Measurements from ENCODE around the gene ETV6.

Gene ETV6

DNA sequence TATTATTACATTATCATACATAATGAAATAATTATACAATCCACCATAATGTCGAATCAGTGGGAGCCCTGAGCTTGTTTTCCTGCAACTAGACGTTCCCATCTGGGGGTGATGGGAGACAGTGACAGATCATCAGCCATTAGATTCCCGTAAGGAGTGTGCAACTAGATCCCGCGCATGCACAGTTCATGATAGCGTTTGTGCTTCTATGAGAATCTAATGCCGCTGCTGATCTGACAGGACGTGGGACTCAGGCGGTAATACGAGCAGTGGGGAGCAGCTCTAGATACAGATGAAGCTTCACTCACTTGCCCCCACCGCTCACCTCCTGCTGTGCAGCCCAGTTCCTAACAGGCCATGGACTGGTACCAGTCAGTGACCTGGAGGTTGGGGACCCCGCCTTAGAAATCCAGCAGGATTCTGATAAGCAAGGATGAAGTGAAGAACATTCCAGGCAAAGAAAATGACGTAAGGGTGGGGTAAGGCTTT is 204.6 kb downstream of the ETV6 start:
- no peak overlapping the region for H3K4me3 Mint-ChIP-seq
- peaks cover 7% of the 10 kb centered on the region for H3K4me1 Mint-ChIP-seq (ENCODE audit: low read depth)
- no peak overlapping the region for H3K27ac Mint-ChIP-seq
- DNase-seq (ENCODE audit: low spot score): no peak
- H3K9me3 Mint-ChIP-seq: no peaks in the 10 kb centered on the region
- peaks cover 25% of the 10 kb centered on the region for H3K36me3 Mint-ChIP-seq (ENCODE audit: low read depth)
- H3K27me3 Mint-ChIP-seq (ENCODE audit: low read depth): no peaks in the 10 kb centered on the region

DNA sequence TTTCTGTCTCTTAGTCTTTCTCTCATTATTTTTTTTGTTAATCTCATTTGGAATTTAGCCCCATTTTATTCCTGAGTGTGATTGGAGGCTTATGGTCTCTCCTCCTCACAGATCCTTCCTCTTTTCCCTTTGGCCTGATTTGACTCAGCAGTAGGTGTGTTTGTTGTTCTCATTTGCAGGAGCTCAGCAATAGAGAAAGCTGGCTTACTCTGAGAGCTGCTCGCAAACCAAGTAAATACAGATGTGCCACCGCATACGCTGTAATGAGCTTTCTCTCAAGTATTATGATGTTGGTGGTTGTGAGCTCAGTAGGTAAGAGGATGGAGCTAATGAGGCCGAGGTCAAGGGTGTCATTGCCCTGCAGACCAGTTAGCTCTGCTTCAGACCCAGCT is 206.5 kb downstream of the ETV6 start:
- no peak overlapping the region for H3K27ac Mint-ChIP-seq
- H3K4me1 Mint-ChIP-seq (ENCODE audit: low read depth): peaks cover 7% of the 10 kb centered on the region
- H3K36me3 Mint-ChIP-seq (ENCODE audit: low read depth): peaks cover 31% of the 10 kb centered on the region
- DNase-seq (ENCODE audit: low spot score): no peak
- no peak overlapping the region for H3K4me3 Mint-ChIP-seq
- no peaks in the 10 kb centered on the region for H3K9me3 Mint-ChIP-seq
- H3K27me3 Mint-ChIP-seq (ENCODE audit: low read depth): no peaks in the 10 kb centered on the region

DNA sequence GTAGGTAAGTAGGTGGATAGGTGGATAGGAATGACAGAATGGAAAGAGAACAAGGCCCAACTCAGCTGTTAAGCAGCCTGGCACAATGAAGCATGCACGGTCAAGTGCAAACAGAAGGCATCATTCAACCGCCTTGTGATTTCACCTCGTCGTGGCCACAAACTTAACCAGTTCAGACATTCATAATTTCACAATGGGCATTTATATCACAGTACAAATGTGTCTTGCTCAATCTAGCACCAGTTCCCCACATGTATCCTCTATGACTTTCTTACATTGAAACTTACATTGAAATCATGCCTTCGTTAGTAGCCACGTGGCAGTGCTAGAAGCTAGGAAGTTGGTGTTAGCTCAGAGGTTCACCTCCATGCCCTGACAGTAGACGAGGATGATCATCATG is 207.5 kb downstream of the ETV6 start:
- peaks cover 7% of the 10 kb centered on the region for H3K4me1 Mint-ChIP-seq (ENCODE audit: low read depth)
- peaks cover 31% of the 10 kb centered on the region for H3K36me3 Mint-ChIP-seq (ENCODE audit: low read depth)

DNA sequence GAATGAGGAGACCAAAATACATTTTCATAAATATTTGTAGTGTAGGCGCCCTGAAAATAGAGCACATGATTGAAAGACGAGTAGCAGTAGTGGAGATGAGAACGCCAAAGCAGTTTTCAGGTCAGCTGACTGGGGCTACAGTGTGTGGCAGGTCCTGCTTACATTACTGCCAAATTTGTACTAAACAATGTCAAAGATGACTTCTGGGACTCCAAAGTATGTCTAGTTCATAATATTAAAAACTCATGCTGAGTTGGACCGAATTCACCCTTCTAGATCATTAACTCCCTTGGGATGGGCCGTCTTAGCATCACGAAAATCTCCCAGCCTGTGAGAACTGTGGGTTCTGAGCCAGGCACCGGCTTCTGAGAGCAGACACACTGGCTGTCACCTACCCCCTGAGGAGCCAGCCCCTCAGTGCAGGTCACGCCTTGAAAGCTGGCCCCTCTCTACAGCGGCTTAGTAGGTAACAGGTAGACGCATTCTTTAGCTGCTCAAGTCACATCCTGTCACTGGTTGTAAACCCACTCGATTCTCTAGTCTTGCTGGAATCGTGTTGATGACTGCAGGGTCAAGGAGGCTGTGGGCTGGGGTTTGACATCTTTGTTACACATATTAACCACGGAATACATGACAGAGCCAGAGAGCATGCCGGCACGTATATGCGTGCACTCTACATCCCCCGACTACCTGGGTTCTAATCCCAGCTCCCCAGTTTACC is 210.4 kb downstream of the ETV6 start:
- no peak overlapping the region for H3K4me3 Mint-ChIP-seq
- H3K4me1 Mint-ChIP-seq (ENCODE audit: low read depth): peaks cover 10% of the 10 kb centered on the region
- H3K27ac Mint-ChIP-seq: no peak overlapping the region
- H3K27me3 Mint-ChIP-seq (ENCODE audit: low read depth): no peaks in the 10 kb centered on the region
- H3K36me3 Mint-ChIP-seq (ENCODE audit: low read depth): peaks cover 42% of the 10 kb centered on the region
- peak; percentile 15 for DNase-seq (ENCODE audit: low spot score)
- peaks cover 5% of the 10 kb centered on the region for H3K9me3 Mint-ChIP-seq

More for the DNA sequence above, 207.5 kb downstream of the ETV6 start:
- no peak overlapping the region for H3K4me3 Mint-ChIP-seq
- no peak for DNase-seq (ENCODE audit: low spot score)
- H3K27ac Mint-ChIP-seq: no peak overlapping the region
- H3K27me3 Mint-ChIP-seq (ENCODE audit: low read depth): no peaks in the 10 kb centered on the region
- H3K9me3 Mint-ChIP-seq: no peaks in the 10 kb centered on the region

DNA sequence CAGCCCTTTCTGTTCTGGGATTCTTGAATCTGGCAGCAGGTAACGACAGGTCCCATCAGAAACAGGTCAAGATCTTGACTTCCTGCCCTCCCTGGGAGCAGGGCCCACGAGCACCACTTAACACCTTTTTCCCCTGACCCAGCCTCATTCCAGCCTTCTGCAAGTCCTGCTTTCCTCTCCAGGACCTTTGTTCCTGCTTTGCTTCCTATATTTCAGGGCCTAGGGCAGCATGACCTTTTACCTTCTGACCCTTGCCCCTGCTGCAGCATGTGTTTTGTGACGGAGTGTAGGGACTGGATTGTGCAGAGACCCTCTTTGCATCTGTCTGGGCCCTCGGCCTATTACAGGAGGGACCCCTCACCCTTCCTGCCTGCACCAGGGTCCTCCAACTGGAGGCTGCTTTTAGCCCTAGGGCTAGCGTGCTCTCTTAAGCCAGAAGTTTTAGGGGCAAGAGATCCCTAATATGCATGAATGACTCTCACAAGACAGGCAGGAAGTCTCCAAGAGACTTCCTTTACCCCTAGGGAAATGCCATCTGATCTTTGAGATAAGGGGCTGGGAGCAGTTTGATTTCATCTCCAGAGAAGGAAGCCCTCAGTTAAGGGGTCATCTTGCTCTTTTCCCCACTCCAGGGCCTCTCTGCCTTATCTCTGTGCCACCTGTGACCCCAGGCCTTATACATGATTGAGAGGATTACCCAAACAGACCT is 211.8 kb downstream of the ETV6 start:
- Mint-ChIP-seq H3K4me3 (no peak overlapping the region), H3K36me3 (ENCODE audit: low read depth) (peaks cover 46% of the 10 kb centered on the region), H3K4me1 (ENCODE audit: low read depth) (peaks cover 2% of the 10 kb centered on the region), H3K9me3 (peaks cover 14% of the 10 kb centered on the region), H3K27ac (no peak overlapping the region), H3K27me3 (ENCODE audit: low read depth) (no peaks in the 10 kb centered on the region)
- no peak for DNase-seq (ENCODE audit: low spot score)

DNA sequence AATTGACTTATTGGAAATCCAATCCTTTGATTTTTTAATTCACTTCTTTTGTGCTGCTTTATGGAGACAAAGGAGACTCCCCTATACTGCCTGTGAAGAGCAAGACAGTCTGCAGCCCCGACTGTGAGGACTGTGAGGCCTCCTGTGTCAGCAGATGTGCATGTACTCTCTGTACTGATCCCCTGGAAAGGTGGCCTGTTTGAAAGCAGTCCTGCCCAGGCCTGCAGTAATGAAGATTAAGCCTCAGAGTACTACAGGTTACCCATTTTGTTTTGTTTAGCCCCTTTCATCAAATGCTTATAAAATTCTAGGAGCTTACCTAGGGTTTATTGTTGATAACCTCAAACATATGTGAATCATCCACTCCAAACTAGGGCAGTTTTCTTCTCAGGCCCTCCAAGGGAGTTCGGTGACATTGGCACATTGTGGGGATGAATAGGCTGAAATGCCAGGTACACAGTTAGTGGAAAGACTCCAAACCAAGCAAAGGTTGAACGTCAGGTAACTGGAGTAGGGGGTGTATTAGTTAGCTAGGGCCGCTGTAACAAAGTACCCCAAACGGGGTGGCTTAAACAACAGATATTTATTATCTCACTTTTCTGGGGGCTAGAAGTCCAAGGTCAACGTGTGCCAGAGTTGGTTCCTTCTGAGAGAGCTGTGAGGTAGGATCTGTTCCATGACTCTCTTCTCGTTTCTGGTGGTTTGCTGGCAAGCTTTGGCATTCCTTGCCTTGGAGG is 212.6 kb downstream of the ETV6 start:
- Mint-ChIP-seq H3K27me3 (ENCODE audit: low read depth) (no peaks in the 10 kb centered on the region), H3K4me1 (ENCODE audit: low read depth) (peaks cover 2% of the 10 kb centered on the region), H3K9me3 (peaks cover 21% of the 10 kb centered on the region), H3K27ac (no peak overlapping the region), H3K4me3 (no peak overlapping the region), H3K36me3 (ENCODE audit: low read depth) (peaks cover 52% of the 10 kb centered on the region)
- DNase-seq (ENCODE audit: low spot score): no peak

DNA sequence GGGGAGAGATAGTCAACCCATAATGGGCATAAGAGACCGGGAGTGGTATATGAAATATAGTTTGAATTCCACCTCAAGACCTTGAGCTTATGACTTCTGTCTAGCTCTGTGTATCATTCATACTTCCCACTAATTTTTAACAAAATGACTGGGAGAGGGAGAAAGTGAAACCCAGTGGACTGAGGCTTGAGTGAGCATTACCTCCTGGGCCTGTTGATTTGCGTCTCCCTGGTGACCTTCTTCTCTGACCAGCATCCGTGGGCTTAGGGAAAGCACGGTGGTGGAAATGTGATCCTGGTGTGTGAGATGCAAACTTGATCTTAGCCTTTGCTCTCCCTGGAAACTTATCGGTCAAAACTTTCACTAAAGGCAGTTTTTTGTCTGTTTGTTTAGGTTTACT is 213.3 kb downstream of the ETV6 start:
- no peak overlapping the region for H3K27ac Mint-ChIP-seq
- H3K4me1 Mint-ChIP-seq (ENCODE audit: low read depth): peaks cover 2% of the 10 kb centered on the region
- peaks cover 52% of the 10 kb centered on the region for H3K36me3 Mint-ChIP-seq (ENCODE audit: low read depth)
- DNase-seq (ENCODE audit: low spot score): no peak
- no peak overlapping the region for H3K4me3 Mint-ChIP-seq
- no peaks in the 10 kb centered on the region for H3K27me3 Mint-ChIP-seq (ENCODE audit: low read depth)
- peaks cover 24% of the 10 kb centered on the region for H3K9me3 Mint-ChIP-seq

DNA sequence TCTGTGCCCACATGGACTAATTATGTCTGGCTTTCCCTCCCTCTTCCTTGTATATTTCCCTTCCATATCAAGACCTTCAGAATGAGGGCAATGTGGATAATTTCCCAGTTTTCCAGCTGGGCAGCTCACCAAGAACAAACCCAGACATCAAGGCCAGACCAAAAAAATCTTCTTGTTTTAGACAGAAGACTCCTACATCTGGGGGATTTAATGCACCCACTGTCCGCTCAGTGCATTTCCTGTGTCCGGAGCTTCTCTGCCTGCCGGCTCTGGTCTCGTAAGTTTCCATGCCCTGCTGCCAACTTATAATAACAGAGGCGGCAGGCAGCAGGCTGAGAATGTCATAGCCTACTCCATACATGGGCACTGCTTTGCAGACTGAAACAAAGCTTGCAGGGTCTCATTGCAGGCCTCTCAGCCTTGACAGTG is 214.0 kb downstream of the ETV6 start:
- Mint-ChIP-seq H3K4me1 (ENCODE audit: low read depth) (peaks cover 2% of the 10 kb centered on the region), H3K27me3 (ENCODE audit: low read depth) (no peaks in the 10 kb centered on the region), H3K9me3 (peaks cover 24% of the 10 kb centered on the region), H3K36me3 (ENCODE audit: low read depth) (peaks cover 54% of the 10 kb centered on the region), H3K27ac (no peak overlapping the region), H3K4me3 (no peak overlapping the region)
- DNase-seq (ENCODE audit: low spot score): no peak

DNA sequence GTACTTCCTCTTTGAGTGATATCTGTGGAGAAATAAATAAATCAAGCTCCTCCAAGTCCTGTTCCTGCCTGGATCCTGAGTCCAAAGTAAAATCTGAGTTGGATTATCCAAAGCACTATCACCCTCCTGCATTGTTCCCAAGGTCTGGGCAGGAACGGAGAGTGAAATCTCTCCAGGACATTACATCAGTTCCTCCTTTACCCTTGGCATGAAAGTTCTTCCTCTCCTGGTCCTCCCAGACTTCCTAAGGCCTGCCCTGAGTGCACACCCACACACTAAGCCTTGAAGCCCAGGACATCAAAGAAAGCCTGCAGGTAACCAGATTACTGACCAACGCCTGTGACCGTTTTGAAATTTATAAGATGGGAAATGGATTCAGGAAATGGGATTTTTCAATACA is 214.5 kb downstream of the ETV6 start:
- Mint-ChIP-seq H3K27me3 (ENCODE audit: low read depth) (no peaks in the 10 kb centered on the region), H3K36me3 (ENCODE audit: low read depth) (peaks cover 52% of the 10 kb centered on the region), H3K27ac (no peak overlapping the region), H3K9me3 (peaks cover 24% of the 10 kb centered on the region), H3K4me1 (ENCODE audit: low read depth) (peaks cover 2% of the 10 kb centered on the region), H3K4me3 (no peak overlapping the region)
- no peak for DNase-seq (ENCODE audit: low spot score)

DNA sequence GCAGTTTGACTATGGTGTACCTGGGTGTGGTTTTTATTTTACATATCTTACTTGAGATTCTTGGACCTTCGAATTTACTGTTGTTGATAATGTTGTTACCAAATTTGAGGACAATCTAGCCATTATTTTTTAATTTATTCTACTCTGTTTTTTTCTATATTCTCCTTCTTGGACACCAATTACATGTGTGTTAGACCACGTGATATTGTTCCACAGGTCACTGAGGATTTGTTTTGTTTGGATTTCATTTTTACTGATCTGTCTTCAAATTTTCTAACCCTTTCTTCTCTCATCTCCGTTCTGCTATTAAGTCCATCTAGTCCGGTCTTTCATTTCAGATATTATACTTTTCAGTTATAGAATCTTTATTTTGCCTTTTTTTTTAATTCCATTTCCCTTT is 216.3 kb downstream of the ETV6 start:
- DNase-seq (ENCODE audit: low spot score): no peak
- Mint-ChIP-seq H3K27ac (no peak overlapping the region), H3K36me3 (ENCODE audit: low read depth) (peaks cover 55% of the 10 kb centered on the region), H3K27me3 (ENCODE audit: low read depth) (no peaks in the 10 kb centered on the region), H3K9me3 (peaks cover 24% of the 10 kb centered on the region), H3K4me1 (ENCODE audit: low read depth) (peaks cover 2% of the 10 kb centered on the region), H3K4me3 (no peak overlapping the region)

DNA sequence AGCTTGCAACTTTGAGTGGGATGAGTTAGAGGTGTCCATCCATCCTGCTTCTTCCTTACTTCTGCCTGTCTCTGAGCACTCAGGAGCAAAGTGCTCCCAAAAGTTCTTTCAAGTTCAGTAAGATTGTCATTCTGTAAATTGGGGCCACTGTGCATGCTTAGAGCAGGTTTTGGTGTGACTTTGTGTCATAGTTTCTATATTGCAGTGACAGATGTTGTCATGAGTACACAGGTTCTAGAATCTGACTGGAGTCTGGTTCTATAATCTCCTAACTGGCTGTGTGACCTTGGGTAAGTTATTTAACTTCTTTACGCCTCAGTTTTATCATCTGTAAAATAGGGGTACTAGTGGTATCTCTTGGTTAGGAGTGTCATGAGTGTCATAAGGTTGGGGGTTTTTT is 218.6 kb downstream of the ETV6 start:
- Mint-ChIP-seq H3K9me3 (peaks cover 24% of the 10 kb centered on the region), H3K36me3 (ENCODE audit: low read depth) (peaks cover 57% of the 10 kb centered on the region), H3K4me1 (ENCODE audit: low read depth) (peaks cover 2% of the 10 kb centered on the region), H3K4me3 (no peak overlapping the region), H3K27me3 (ENCODE audit: low read depth) (no peaks in the 10 kb centered on the region), H3K27ac (no peak overlapping the region)
- DNase-seq (ENCODE audit: low spot score): no peak

DNA sequence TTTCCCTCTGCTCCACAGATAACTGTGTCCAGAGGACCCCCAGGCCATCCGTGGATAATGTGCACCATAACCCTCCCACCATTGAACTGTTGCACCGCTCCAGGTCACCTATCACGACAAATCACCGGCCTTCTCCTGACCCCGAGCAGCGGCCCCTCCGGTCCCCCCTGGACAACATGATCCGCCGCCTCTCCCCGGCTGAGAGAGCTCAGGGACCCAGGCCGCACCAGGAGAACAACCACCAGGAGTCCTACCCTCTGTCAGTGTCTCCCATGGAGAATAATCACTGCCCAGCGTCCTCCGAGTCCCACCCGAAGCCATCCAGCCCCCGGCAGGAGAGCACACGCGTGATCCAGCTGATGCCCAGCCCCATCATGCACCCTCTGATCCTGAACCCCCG is 219.9 kb downstream of the ETV6 start:
- Mint-ChIP-seq H3K27ac (no peak overlapping the region), H3K9me3 (peaks cover 20% of the 10 kb centered on the region), H3K4me3 (no peak overlapping the region), H3K4me1 (ENCODE audit: low read depth) (no peaks in the 10 kb centered on the region), H3K27me3 (ENCODE audit: low read depth) (no peaks in the 10 kb centered on the region), H3K36me3 (ENCODE audit: low read depth) (peaks cover 45% of the 10 kb centered on the region)
- DNase-seq (ENCODE audit: low spot score): no peak

DNA sequence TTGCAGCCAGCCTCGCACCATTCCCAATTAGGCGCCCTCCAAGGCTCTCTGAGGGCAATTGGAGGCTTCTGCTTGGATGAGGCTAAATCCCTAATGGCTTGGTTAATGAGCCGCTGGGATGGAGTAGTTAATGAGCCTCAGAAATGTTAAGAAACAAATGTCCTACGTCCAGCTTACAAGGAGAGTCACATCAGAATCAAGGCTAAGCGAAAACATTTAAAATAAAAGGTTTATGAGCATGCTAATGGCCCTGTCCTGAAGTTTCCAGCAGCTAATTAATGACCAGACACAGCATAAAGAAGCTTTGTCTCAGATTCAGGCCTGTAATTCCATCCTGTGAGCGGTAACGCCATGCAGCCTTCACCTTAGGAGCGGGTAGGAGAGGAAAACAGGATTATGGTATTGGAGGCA is 220.6 kb downstream of the ETV6 start:
- H3K9me3 Mint-ChIP-seq: peaks cover 19% of the 10 kb centered on the region
- H3K4me1 Mint-ChIP-seq (ENCODE audit: low read depth): no peaks in the 10 kb centered on the region
- no peak for DNase-seq (ENCODE audit: low spot score)
- peaks cover 42% of the 10 kb centered on the region for H3K36me3 Mint-ChIP-seq (ENCODE audit: low read depth)
- no peak overlapping the region for H3K27ac Mint-ChIP-seq
- no peak overlapping the region for H3K4me3 Mint-ChIP-seq
- no peaks in the 10 kb centered on the region for H3K27me3 Mint-ChIP-seq (ENCODE audit: low read depth)

DNA sequence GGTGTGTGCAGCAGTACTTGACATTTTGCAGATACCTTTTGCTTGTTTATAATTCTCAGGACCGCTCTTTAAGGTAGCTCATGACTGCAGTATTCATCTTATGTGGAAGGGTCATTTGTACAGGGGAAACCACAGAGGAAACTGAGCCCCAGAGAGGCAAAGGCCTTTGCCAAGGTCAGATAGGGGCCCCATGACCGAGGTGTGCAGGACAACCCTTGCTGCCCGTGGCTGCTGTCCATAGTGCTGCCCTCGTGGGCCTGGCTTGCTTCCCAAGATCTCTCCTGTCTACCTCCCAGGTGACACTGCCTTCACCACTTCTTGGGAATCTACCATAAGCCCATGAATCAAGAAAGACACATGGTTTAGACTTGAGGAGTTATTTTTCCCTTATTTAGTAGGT is 222.6 kb downstream of the ETV6 start:
- Mint-ChIP-seq H3K27ac (no peak overlapping the region), H3K9me3 (peaks cover 3% of the 10 kb centered on the region), H3K36me3 (ENCODE audit: low read depth) (peaks cover 31% of the 10 kb centered on the region), H3K4me1 (ENCODE audit: low read depth) (peaks cover 15% of the 10 kb centered on the region), H3K27me3 (ENCODE audit: low read depth) (no peaks in the 10 kb centered on the region), H3K4me3 (no peak overlapping the region)
- no peak for DNase-seq (ENCODE audit: low spot score)

All from T-helper 2 cell treated with Interferon-gamma antibody and Interleukin-4, amounts not matched to agents 5 μg/mL and 100 μg/mL, for 36 hours (primary cell).